Neural cell (in vitro differentiated cells): ENCODE results near the gene ARHGEF7.

Source experiments
- CTCF ChIP-seq: fragments of 450-650 bp; IDR thresholded peaks from 2 replicates; pipeline ENCODE4 v1.5.1; 2014; ENCODE audit warnings: antibody characterized with exemption, mild to moderate bottlenecking, moderate library complexity; ENCODE audit not compliant: poor library complexity, severe bottlenecking
- EP300 ChIP-seq: fragments of 450-650 bp; conservative IDR thresholded peaks from 2 replicates; pipeline ENCODE4 v1.6.1; 2014; ENCODE audit warnings: antibody characterized with exemption, mild to moderate bottlenecking, moderate library complexity; ENCODE audit not compliant: poor library complexity, severe bottlenecking

- TF ChIP-seq CTCF (no peak), EP300 (no peak)
Measured at GRCh38 chr13:111206148-111206547, 91.0 kb downstream of the ARHGEF7 start.
